Karpas-422 (cell line): ENCODE data around the gene MMP27. TPM values are rescaled to one million over a fixed set of nuclear protein-coding genes. Genes with fewer than 3 reads are reported as not detected.

ENCODE experiments used
- DNase-seq: peaks from one replicate; pipeline ENCODE4 v3.0.0-alpha.2; 2015
- H2AFZ ChIP-seq: fragments of 200-600 bp; sonication (generic); 2 replicates; pipeline ENCODE4 v1.6.1; 2014; ENCODE audit warnings: antibody characterized with exemption, low read length, mixed read lengths
- H3K27ac ChIP-seq: fragments of 200-600 bp; sonication (generic); 2 replicates; pipeline ENCODE4 v1.5.1; 2014; ENCODE audit warnings: mild to moderate bottlenecking, low read length, moderate library complexity
- H3K27me3 ChIP-seq: fragments of 200-600 bp; sonication (generic); 2 replicates; pipeline ENCODE4 v1.6.1; 2014; ENCODE audit warnings: low read length, mixed read lengths
- H3K36me3 ChIP-seq: fragments of 200-600 bp; sonication (generic); 2 replicates; pipeline ENCODE4 v1.6.1; 2014; ENCODE audit warnings: low read length, mixed read lengths; ENCODE audit not compliant: insufficient read depth
- H3K4me1 ChIP-seq: fragments of 200-600 bp; sonication (generic); 2 replicates; pipeline ENCODE4 v1.6.1; 2014; ENCODE audit warnings: mild to moderate bottlenecking, low read length, mixed read lengths
- H3K4me2 ChIP-seq: fragments of 200-600 bp; sonication (generic); 2 replicates; pipeline ENCODE4 v1.6.1; 2014; ENCODE audit warnings: low read length, low read depth, mild to moderate bottlenecking; ENCODE audit not compliant: poor library complexity, severe bottlenecking
- H3K4me3 ChIP-seq: fragments of 200-600 bp; sonication (generic); 2 replicates; pipeline ENCODE4 v1.5.1; 2014; ENCODE audit warnings: mild to moderate bottlenecking, antibody characterized with exemption, low read length, mixed read lengths
- H3K79me2 ChIP-seq: fragments of 200-600 bp; sonication (generic); 2 replicates; pipeline ENCODE4 v1.6.1; 2014; ENCODE audit warnings: mild to moderate bottlenecking, low read length, mixed read lengths
- H3K9ac ChIP-seq: fragments of 200-600 bp; sonication (generic); 2 replicates; pipeline ENCODE4 v1.6.0; 2014; ENCODE audit warnings: low read length
- H3K9me2 ChIP-seq: fragments of 200-600 bp; sonication (generic), shearing (Covaris generic); replicated peaks from 2 replicates; pipeline ENCODE4 v1.6.0; 2014; ENCODE audit warnings: mild to moderate bottlenecking, low read length, moderate library complexity; ENCODE audit not compliant: insufficient read depth
- H3K9me3 ChIP-seq: fragments of 300-700, 200-600 bp; sonication (generic); 2 replicates; pipeline ENCODE4 v1.6.1; 2014; ENCODE audit warnings: low read length, mixed read lengths
- H4K20me1 ChIP-seq: fragments of 200-600 bp; sonication (generic); 2 replicates; pipeline ENCODE4 v1.6.1; 2014; ENCODE audit warnings: mild to moderate bottlenecking, antibody characterized with exemption, low read length, low read depth; ENCODE audit not compliant: insufficient read depth
- total RNA-seq: library from RNA; depleted of rRNA; stranded (reverse); fragments of >200 nt; shearing (Covaris generic); gene quantifications from 2 replicates; pipeline ENCODE4 v1.2.3, GENCODE V29; 2014; ENCODE audit warnings: low replicate concordance

The MMP27 gene
- total RNA-seq, 1 experiment from 2014 or later = not detected

DNA sequence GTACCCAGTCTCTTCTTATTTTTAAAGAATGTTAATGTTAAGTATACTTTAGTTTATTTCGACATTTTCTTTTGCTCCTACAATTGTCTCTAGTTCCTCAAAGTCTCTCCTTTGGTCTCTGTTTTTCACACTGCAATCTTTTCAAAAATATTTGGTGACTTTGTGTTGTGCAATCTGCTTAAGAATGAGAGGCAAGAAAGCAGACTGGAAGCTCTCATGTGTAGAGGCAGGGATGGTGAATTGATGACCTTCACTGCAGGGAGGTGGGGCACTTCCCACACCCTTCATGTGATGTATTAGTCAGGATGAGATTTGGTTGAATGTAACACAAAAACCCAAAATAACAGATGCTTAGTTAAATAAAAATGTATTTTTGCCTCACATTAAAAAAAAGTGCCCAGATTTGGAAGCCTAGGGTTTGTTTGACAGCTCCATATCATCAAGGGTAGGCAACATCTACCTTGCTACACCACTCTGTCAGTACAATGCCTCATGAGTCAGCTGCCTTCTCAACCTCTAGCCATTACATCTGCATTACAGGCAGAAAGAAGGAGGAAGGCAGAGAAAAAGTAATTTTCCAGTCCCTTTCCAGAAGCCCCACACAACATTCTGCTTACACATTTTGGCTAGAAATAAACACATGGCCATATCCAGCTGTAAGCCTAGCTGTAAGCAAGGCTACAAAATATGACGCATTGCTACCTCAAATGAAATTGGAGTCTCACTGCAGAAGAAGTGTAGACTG lies 3.8 kb upstream of the MMP27 start:
- no peaks in the 10 kb centered on the region for H3K27me3 ChIP-seq
- H3K9ac ChIP-seq = no peak overlapping the region
- H3K79me2 ChIP-seq = no peaks in the 10 kb centered on the region
- H3K4me1 ChIP-seq = no peaks in the 10 kb centered on the region
- no peaks in the 10 kb centered on the region for H3K9me2 ChIP-seq
- H3K4me3 ChIP-seq = no peak overlapping the region
- H2AFZ ChIP-seq = no peak overlapping the region
- H4K20me1 ChIP-seq = no peaks in the 10 kb centered on the region
- no peaks in the 10 kb centered on the region for H3K9me3 ChIP-seq
- DNase-seq = no peak
- no peaks in the 10 kb centered on the region for H3K36me3 ChIP-seq
- H3K27ac ChIP-seq = no peak overlapping the region
- no peak overlapping the region for H3K4me2 ChIP-seq

DNA sequence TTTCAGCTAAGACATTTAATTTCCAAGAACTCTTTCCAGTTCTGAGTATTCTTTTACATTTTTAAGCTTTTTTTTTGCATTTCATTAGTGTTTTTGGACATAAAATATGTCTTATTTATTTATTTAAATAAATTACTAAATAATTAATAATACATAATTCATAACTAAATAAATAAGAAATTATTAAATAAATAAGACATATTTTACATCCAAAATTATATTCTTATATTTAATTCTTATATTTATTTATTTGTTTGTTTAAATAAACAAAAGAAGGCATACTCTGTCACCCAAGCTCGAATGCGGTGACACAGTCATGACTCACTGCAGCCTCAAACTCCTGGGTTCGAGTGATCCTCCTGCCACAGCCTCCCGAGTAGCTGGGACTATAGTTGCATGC lies 3.1 kb upstream of the MMP27 start:
- no peak overlapping the region for H2AFZ ChIP-seq
- H3K79me2 ChIP-seq = no peaks in the 10 kb centered on the region
- no peaks in the 10 kb centered on the region for H3K9me2 ChIP-seq
- no peaks in the 10 kb centered on the region for H3K4me1 ChIP-seq
- H3K4me3 ChIP-seq = no peak overlapping the region
- no peak overlapping the region for H3K4me2 ChIP-seq
- H3K9me3 ChIP-seq = no peaks in the 10 kb centered on the region
- no peak for DNase-seq
- no peaks in the 10 kb centered on the region for H3K36me3 ChIP-seq
- no peak overlapping the region for H3K27ac ChIP-seq
- H3K27me3 ChIP-seq = no peaks in the 10 kb centered on the region; the same call in 1 of the 2 replicates
- no peak overlapping the region for H3K9ac ChIP-seq
- no peaks in the 10 kb centered on the region for H4K20me1 ChIP-seq

DNA sequence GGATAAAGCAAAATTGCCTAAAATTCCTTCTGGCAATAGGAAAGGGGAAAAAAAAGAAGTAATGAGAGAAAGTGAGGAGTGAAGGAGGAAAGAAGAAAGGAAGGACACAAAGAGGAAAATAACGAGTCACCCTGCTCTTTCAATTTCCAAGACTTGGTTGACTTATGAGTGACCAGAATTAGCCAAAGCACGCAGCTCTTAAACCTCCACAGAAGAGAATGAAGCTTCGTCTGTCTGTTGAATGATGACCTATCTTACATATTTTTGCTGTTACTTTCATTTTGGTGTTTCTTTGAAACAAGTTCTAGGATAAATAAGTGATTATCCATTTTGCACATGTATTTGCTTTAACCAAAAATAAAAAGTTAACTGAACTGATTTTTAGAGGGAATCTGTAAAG lies 728 bp downstream of the MMP27 start:
- Histone ChIP-seq H3K4me3 (no peak overlapping the region), H3K4me2 (no peak overlapping the region), H3K27ac (no peak overlapping the region), H3K4me1 (no peaks in the 10 kb centered on the region), H3K36me3 (no peaks in the 10 kb centered on the region), H2AFZ (no peak overlapping the region), H3K9ac (no peak overlapping the region), H3K9me3 (no peaks in the 10 kb centered on the region), H3K9me2 (no peaks in the 10 kb centered on the region), H3K79me2 (no peaks in the 10 kb centered on the region), H4K20me1 (no peaks in the 10 kb centered on the region), H3K27me3 (no peaks in the 10 kb centered on the region; the same call in 1 of the 2 replicates)
- DNase-seq = no peak

DNA sequence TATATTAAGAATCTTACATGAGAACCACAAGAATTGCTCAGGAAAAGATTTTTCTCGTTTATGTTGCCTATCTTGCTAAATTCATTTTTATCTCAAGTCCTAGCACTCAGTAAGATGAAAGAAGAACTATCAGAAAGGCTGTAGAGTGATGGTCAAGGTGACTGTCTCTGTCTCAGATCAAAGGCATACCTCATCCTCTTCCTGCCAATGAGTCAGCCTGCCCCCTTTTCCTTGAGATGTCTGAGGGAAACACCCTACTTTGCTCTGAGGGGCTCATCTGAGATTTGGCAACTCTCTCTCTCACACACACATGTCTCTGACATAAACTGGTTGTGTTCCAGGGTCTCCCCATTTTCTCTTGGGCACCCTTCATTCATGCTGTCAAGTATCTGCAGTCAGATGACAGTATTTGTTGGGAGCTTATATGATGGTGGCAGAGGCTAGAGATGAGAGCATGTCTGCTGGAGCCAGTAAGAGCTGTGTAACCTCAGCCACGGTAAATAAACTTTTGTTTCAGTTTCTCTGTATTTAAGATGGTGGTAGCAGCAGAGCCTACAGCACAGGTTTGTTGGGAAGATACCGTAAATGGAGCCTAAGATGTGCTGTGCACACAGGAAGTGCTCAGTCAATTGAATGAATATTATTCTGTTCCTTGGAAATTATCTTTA lies 1.6 kb downstream of the MMP27 start:
- no peak overlapping the region for H3K4me3 ChIP-seq
- no peak overlapping the region for H3K9ac ChIP-seq
- DNase-seq = no peak
- no peak overlapping the region for H3K4me2 ChIP-seq
- no peak overlapping the region for H2AFZ ChIP-seq
- H3K9me3 ChIP-seq = no peaks in the 10 kb centered on the region
- H3K27ac ChIP-seq = no peak overlapping the region
- no peaks in the 10 kb centered on the region for H3K9me2 ChIP-seq
- no peaks in the 10 kb centered on the region; the same call in 1 of the 2 replicates for H3K27me3 ChIP-seq
- H3K4me1 ChIP-seq = no peaks in the 10 kb centered on the region
- H3K79me2 ChIP-seq = no peaks in the 10 kb centered on the region
- no peaks in the 10 kb centered on the region for H4K20me1 ChIP-seq
- H3K36me3 ChIP-seq = no peaks in the 10 kb centered on the region

DNA sequence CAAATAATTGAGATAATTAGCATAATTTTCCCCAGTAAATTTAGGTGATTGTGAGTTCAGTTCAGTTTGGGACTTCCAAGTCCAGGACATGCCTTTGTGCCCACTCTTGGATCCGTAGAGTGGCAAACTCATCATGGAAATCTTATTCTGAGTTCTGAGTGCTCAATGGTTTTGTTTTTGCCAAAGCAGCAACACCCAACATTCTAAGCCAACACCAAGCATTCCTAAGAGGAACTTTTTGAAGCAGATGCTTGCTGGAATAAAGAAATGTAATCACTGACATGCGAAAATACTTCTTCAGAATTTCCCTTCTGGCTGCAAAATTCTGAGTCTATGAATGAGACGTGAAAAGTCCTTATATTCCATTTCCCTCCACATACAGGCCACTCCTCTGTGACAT lies 10.4 kb downstream of the MMP27 start:
- H3K36me3 ChIP-seq = no peaks in the 10 kb centered on the region
- no peak overlapping the region for H3K4me3 ChIP-seq
- H3K4me2 ChIP-seq = no peak overlapping the region
- H4K20me1 ChIP-seq = no peaks in the 10 kb centered on the region
- no peak overlapping the region for H3K27ac ChIP-seq
- DNase-seq = no peak
- H3K9me2 ChIP-seq = no peaks in the 10 kb centered on the region
- H3K4me1 ChIP-seq = no peaks in the 10 kb centered on the region
- no peaks in the 10 kb centered on the region for H3K79me2 ChIP-seq
- no peak overlapping the region for H2AFZ ChIP-seq
- no peak overlapping the region for H3K9ac ChIP-seq
- H3K9me3 ChIP-seq = no peaks in the 10 kb centered on the region
- H3K27me3 ChIP-seq = peaks cover 3% of the 10 kb centered on the region; the same call in 1 of the 2 replicates

DNA sequence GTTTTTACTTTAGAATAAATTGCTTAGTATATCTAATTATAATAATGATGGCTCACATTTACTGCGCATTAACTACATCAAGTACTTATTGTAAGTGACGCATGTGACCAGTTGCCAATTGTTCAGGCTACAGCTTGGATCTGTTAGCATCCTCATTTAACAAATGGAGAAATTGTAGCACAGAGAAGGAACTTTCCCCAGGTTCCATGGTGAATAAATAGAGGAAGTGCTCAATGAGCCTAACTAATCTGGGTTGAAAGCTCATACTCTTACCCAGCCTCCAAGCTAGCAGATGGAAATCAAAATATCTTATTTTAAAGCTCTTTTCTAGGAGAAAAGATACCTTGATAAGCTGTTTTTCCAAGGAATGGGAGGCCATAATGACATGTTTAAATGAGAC lies 19.8 kb downstream of the MMP27 start:
- no peaks in the 10 kb centered on the region for H3K9me2 ChIP-seq
- H3K79me2 ChIP-seq = no peaks in the 10 kb centered on the region
- no peaks in the 10 kb centered on the region for H3K9me3 ChIP-seq
- H2AFZ ChIP-seq = no peak overlapping the region
- no peaks in the 10 kb centered on the region for H3K36me3 ChIP-seq
- H3K4me3 ChIP-seq = no peak overlapping the region
- no peak overlapping the region for H3K27ac ChIP-seq
- H3K9ac ChIP-seq = no peak overlapping the region
- H3K27me3 ChIP-seq = no peaks in the 10 kb centered on the region
- H3K4me2 ChIP-seq = no peak overlapping the region
- H3K4me1 ChIP-seq = no peaks in the 10 kb centered on the region
- no peak for DNase-seq
- H4K20me1 ChIP-seq = no peaks in the 10 kb centered on the region

DNA sequence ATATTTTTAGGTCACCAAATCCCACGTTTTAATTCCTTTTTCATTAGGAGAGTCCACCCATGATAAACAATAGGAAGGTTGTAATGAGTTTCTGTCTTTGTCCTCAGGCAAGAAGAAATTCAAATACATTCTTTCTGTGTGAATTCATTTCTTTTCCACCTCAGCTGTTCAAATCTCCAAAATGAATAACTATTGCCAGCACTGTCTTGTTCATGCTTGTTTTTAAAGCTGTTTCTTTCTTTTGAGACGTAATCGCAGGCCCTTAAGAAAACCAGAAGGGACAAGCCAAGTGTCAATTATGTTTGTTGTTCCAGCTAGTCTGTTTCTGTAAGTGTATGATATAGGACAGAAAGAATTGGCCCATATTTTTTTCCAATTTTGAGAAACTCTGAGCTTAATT lies 20.2 kb downstream of the MMP27 start:
- no peak overlapping the region for H3K9ac ChIP-seq
- H3K9me2 ChIP-seq = no peaks in the 10 kb centered on the region
- H3K4me2 ChIP-seq = no peak overlapping the region
- no peaks in the 10 kb centered on the region for H3K27me3 ChIP-seq
- no peaks in the 10 kb centered on the region for H3K4me1 ChIP-seq
- no peak overlapping the region for H3K4me3 ChIP-seq
- no peak for DNase-seq
- no peaks in the 10 kb centered on the region for H3K36me3 ChIP-seq
- H3K27ac ChIP-seq = no peak overlapping the region
- H4K20me1 ChIP-seq = no peaks in the 10 kb centered on the region
- no peaks in the 10 kb centered on the region for H3K9me3 ChIP-seq
- H3K79me2 ChIP-seq = no peaks in the 10 kb centered on the region
- no peak overlapping the region for H2AFZ ChIP-seq

DNA sequence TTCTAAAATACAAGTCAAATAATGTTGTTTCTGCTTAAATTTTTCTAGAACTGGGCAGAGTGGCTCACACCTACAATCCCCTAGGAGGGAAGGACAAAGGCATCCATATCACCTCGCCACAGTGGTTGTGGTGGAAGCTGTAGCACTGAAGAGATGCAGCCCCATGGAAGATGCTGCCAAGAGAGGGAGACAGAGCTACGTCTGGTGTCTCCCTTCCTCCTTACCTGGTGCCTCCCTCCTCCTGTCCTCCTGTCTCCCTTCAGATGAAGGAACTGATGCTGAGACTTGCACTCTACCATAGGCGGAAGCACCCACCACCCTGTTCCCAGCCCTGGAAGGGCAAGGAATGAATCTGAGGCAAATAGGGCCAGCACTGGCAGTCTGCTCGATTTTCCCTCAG lies 22.3 kb downstream of the MMP27 start:
- no peaks in the 10 kb centered on the region for H4K20me1 ChIP-seq
- no peaks in the 10 kb centered on the region for H3K9me3 ChIP-seq
- no peak overlapping the region for H3K4me2 ChIP-seq
- H2AFZ ChIP-seq = no peak overlapping the region
- no peaks in the 10 kb centered on the region for H3K27me3 ChIP-seq
- no peaks in the 10 kb centered on the region for H3K9me2 ChIP-seq
- H3K36me3 ChIP-seq = no peaks in the 10 kb centered on the region
- H3K79me2 ChIP-seq = no peaks in the 10 kb centered on the region
- DNase-seq = peak; percentile 55
- no peak overlapping the region for H3K4me3 ChIP-seq
- H3K27ac ChIP-seq = no peak overlapping the region
- no peak overlapping the region for H3K9ac ChIP-seq
- H3K4me1 ChIP-seq = no peaks in the 10 kb centered on the region
